ENCODE results near the gene CCDC122. TPM values are rescaled to one million over a fixed set of nuclear protein-coding genes. Genes with fewer than 3 reads are reported as not detected.
"Not testable (repeated sequence)": the region's sequence is repeated elsewhere in the genome, so short reads cannot be mapped to it uniquely, and the experiment has no call there.

Gene CCDC122
- total RNA-seq, 1 experiment from 2014 or later = 2.8 TPM

DNA sequence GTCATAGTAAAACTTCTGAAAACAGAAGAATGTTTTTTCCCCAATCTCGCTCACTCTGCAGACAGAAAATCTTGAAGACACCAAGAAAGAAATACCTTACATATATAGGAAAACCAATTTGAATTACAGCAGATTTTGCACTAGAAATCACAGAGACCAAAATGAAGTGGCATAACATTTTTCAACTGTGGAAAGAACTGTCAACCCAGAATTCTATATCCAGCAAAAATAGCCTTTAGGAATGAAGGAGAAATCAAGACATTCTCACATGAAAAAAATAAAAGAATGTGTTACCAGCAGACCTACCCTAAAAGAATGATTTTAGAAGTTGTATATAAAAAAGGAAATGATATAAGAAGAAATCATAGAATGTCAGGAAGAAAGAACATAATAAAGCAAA lies 28.7 kb downstream of the CCDC122 start:
- DNase-seq = no peak
- Histone ChIP-seq H3K36me3 (replicated peaks; ENCODE audit: control insufficient read depth, insufficient read depth, low read length) (no peaks in the 10 kb centered on the region), H3K27me3 (ENCODE audit: control insufficient read depth, insufficient read depth, low read length) (no peaks in the 10 kb centered on the region), H3K4me3 (ENCODE audit: insufficient read depth, low read depth, low read length) (no peak overlapping the region)

DNA sequence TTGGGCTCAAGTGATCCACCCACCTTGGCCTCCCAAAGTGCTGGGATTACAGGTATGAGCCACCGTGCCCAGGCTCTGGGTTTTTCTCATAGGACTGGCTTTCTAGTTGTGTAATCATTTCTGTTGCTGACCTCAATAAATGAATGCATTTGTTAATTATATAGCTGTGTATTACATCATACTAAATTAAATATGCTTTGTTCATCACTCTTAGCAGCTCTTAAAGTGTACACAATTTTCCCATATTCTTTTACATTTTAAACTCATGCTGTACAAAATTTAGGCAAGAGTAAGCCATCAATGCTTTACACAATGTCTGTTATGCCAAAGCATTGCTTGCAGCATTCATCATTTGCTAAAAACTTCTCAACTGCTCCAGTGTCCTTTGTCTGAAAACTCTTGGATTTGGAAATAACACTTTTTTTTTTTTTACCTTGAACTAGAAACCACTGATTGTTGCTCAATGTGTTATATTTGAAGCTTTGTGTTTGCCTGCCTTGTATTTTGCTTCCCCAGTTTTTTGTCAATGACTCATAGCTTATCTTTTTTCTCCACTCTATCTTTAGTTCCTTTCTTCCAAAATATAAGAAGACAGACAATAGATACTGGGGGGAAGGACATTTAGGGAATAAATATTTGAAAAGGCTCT lies 31.4 kb downstream of the CCDC122 start:
- H3K4me3 ChIP-seq (ENCODE audit: insufficient read depth, low read depth, low read length) = no peak overlapping the region
- H3K27me3 ChIP-seq (ENCODE audit: control insufficient read depth, insufficient read depth, low read length) = no peaks in the 10 kb centered on the region
- no peak for DNase-seq
- no peaks in the 10 kb centered on the region for H3K36me3 ChIP-seq (replicated peaks; ENCODE audit: control insufficient read depth, insufficient read depth, low read length)

DNA sequence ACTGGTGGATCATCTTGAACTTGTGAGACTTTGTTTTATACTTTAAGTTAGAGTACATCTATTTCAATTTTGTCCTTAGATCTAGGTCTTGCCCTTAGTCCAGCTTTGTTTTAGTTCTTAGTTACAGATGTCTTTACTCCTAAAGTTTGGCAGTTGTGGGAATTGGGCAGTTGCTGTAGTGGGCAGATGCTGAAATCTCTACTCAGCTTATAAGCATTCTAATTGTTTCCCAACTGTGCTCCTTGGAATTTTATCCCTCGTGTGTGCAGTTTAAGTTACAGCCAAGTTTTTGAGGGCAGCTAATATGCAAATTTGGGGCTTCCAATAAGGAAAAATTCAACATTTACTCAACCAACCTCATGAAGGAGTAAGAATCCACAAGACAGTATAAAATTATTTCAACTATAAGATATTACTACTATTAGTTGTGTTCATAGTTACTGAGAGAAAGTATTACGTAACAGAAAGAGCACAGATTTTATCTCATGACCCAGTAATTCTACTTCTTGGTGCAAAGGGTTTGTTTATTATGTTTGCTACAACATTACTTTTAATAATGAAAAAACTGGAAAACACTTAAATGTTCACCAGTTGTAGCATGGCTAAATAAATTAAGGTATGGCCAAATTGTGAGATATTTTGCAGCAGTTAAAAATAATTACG lies 32.9 kb downstream of the CCDC122 start:
- DNase-seq = no peak
- H3K4me3 ChIP-seq (ENCODE audit: insufficient read depth, low read depth, low read length) = no peak overlapping the region
- no peaks in the 10 kb centered on the region for H3K36me3 ChIP-seq (replicated peaks; ENCODE audit: control insufficient read depth, insufficient read depth, low read length)
- H3K27me3 ChIP-seq (ENCODE audit: control insufficient read depth, insufficient read depth, low read length) = no peaks in the 10 kb centered on the region

DNA sequence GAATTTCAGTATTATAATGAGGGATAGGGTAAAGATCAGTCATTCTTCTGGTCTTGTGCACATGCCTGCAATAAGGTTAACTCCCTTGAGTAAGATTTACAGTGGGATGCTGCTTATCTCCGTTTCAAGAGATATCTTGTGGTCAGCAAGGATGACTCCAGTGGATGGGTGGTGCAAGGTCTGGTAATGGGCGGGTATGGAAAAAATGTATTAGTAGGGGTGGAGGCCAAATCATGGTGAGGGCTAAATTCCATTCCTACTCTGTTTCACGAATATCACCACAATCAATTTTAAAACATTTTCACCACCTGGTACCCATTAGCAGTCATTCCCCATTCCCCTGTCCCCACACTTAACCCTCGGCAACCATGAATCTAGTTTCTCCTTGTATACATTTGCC lies 40.6 kb downstream of the CCDC122 start:
- H3K27me3 ChIP-seq (ENCODE audit: control insufficient read depth, insufficient read depth, low read length) = no peaks in the 10 kb centered on the region
- H3K4me3 ChIP-seq (ENCODE audit: insufficient read depth, low read depth, low read length) = no peak overlapping the region
- no peak for DNase-seq

DNA sequence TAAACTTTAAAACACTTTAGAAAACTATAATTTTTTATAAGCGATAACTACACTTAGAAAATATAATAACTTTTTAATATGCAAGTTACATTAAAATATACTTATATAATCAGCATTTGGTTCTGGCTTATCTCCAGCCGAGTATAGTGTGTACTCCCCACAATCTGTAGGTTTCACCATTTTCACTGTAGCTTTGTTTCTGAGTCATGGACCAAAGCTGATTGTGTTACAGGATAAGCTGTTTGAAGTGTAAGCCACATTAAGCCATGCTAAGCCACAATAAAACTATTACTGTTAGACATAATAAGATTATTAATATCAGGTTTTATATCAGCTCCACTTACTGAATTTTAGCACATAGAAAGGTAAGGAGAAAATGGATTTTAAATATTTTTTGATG lies 43.8 kb downstream of the CCDC122 start:
- H3K36me3 ChIP-seq (replicated peaks; ENCODE audit: control insufficient read depth, insufficient read depth, low read length) = no peaks in the 10 kb centered on the region
- H3K4me3 ChIP-seq (ENCODE audit: insufficient read depth, low read depth, low read length) = no peak overlapping the region
- no peaks in the 10 kb centered on the region for H3K27me3 ChIP-seq (ENCODE audit: control insufficient read depth, insufficient read depth, low read length)
- DNase-seq = no peak

More for the DNA sequence above, 40.6 kb downstream of the CCDC122 start:
- H3K36me3 ChIP-seq (replicated peaks; ENCODE audit: control insufficient read depth, insufficient read depth, low read length) = no peaks in the 10 kb centered on the region

DNA sequence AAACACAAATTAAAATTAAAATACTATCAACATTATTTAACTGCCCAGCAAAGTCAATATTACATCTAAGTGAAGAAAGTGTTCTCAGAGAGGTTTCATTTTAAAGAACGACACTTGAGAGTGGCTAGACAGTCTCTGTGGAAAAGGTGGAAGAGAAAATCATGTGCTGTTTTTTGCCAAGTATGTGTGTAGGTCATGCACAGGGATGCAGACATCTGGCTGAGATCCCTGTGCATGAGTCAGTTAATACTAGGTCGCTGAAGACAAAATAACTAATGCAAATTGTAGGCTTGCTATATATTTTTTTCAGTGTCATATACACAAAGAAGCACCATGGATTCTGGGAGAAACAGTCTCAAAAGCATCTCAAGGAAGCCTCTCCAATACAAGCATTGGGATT lies 48.5 kb downstream of the CCDC122 start:
- H3K36me3 ChIP-seq (replicated peaks; ENCODE audit: control insufficient read depth, insufficient read depth, low read length) = no peaks in the 10 kb centered on the region
- H3K27me3 ChIP-seq (ENCODE audit: control insufficient read depth, insufficient read depth, low read length) = no peaks in the 10 kb centered on the region
- H3K4me3 ChIP-seq (ENCODE audit: insufficient read depth, low read depth, low read length) = no peak overlapping the region
- DNase-seq = no peak

DNA sequence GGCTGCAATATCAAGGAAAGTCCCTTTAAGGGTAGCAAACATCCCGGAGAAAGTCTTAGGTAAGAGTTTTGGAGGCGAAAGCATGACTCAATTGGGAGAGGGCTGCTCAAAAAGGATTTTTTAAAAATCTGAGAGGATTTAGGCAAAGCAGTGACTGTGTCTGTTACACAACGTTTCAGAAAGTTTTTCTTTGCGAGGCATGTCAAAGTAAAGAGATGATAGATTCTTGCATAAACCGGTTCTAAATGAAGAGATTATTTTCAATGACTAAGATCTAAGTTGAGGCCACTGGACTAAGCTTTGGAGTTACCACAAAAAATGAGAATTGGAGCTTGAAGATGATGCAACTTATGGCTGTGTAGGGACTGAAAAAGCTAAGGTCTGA lies 49.1 kb downstream of the CCDC122 start:
- Histone ChIP-seq H3K36me3 (replicated peaks; ENCODE audit: control insufficient read depth, insufficient read depth, low read length) (no peaks in the 10 kb centered on the region), H3K4me3 (ENCODE audit: insufficient read depth, low read depth, low read length) (no peak overlapping the region), H3K27me3 (ENCODE audit: control insufficient read depth, insufficient read depth, low read length) (no peaks in the 10 kb centered on the region)
- DNase-seq = no peak

DNA sequence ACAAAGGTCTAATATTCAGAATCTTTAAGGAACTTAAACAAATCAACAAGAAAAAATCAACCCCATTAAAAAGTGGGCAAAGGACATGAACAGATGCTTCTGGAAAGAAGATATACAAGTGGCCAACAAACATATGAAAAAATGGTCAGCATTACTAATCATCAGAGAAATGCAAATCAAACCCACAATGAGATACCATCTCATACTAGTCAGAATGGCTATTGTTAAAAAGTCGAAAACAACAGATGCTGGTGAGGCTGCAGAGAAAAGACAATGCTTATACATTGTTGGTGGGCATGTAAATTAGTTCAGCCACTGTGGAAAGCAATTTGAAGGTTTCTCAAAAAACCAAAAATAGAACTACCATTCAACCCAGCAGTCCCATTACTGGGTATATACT lies 54.9 kb downstream of the CCDC122 start:
- not testable (repeated sequence) for DNase-seq

DNA sequence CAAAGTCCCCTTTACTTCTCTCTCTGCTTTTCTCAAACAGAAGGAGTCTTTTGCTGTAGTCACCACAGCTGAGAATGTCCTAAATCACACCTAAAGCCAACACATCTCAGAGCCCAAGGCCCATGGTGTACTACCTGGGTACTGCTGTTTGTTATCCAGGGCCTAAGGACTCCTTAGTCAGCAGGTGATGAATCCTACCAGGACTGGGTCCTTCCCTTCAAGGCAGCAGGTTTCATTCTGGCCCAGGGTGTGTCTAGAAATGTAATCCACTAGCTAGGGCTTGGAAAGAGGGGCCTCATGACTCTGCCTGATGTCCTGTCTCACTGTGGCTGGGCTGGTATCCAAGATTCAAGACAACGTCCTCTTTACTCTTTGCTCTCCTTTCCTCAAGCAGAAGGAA lies 56.6 kb downstream of the CCDC122 start:
- no peak overlapping the region for H3K4me3 ChIP-seq (ENCODE audit: insufficient read depth, low read depth, low read length)
- H3K36me3 ChIP-seq (replicated peaks; ENCODE audit: control insufficient read depth, insufficient read depth, low read length) = no peaks in the 10 kb centered on the region
- no peaks in the 10 kb centered on the region for H3K27me3 ChIP-seq (ENCODE audit: control insufficient read depth, insufficient read depth, low read length)
- no peak for DNase-seq

More for the DNA sequence above, 54.9 kb downstream of the CCDC122 start:
- H3K27me3 ChIP-seq (ENCODE audit: control insufficient read depth, insufficient read depth, low read length); H3K4me3 ChIP-seq (ENCODE audit: insufficient read depth, low read depth, low read length); H3K36me3 ChIP-seq (replicated peaks; ENCODE audit: control insufficient read depth, insufficient read depth, low read length): not testable (repeated sequence)

DNA sequence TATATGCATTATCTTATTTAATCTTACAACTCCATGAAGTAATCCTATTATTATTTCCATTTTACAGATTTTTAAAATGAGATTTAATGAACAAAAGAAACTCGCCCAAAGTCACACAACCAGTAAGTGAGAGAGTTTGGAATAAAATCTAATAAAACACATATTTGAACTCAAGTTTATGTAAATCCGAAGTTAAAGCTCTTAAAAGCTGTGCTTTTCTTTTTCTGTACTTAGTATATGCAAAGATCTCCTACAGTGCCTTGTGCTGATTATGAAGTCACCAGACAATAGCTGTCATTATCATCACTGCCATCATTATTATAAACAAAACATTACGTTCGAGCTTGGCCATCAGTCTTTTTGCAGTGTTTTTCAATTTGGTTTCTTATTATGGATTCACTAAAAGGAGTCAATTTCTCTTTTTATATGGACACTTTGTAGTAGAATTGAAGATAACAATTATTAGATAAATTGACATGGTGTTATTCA lies 63.1 kb downstream of the CCDC122 start:
- H3K4me3 ChIP-seq (ENCODE audit: insufficient read depth, low read depth, low read length) = no peak overlapping the region

DNA sequence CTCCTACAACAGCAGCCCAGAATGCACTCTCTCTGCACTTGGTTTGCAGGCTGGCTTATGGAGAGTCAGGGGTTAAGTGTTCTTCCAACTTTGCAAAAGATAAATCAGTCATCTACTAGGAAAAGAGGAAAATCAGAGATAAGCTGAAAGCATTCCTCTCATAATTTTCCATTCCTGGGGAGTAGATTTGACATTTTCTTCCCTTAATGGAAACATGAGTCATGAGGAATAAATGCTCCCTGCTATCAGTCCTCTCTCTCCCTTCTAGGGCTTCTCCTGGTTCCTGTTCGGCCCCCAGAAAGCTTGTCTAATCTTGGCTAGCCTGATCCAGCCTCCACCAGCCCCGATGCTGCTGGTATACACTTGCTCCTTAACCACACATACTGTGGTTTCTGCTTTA lies 64.3 kb downstream of the CCDC122 start:
- no peak for DNase-seq
- Histone ChIP-seq H3K4me3 (ENCODE audit: insufficient read depth, low read depth, low read length) (no peak overlapping the region), H3K36me3 (replicated peaks; ENCODE audit: control insufficient read depth, insufficient read depth, low read length) (no peaks in the 10 kb centered on the region), H3K27me3 (ENCODE audit: control insufficient read depth, insufficient read depth, low read length) (no peaks in the 10 kb centered on the region)

More for the DNA sequence above, 63.1 kb downstream of the CCDC122 start:
- Histone ChIP-seq H3K36me3 (replicated peaks; ENCODE audit: control insufficient read depth, insufficient read depth, low read length) (no peaks in the 10 kb centered on the region), H3K27me3 (ENCODE audit: control insufficient read depth, insufficient read depth, low read length) (no peaks in the 10 kb centered on the region)
- DNase-seq = no peak

DNA sequence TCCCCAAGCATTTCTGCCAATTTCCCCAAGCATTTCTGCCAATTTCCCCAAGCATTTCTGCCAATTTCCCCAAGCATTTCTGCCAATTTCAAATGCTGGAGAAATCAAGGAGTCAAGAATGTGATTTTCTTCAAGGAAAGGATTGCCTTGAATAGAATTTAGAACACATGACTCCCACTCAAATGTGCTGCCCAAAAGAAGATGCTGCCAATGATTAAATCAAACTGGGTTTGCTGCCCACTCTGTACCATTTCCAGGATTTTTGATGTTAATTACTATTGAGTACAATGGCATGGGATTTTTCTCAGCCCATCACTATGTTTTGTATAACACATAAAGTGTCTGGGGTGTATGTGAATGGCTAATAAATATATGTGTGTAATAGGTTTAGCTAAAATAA lies 70.9 kb downstream of the CCDC122 start:
- DNase-seq = no peak
- H3K36me3 ChIP-seq (replicated peaks; ENCODE audit: control insufficient read depth, insufficient read depth, low read length) = no peaks in the 10 kb centered on the region
- H3K4me3 ChIP-seq (ENCODE audit: insufficient read depth, low read depth, low read length) = no peak overlapping the region
- H3K27me3 ChIP-seq (ENCODE audit: control insufficient read depth, insufficient read depth, low read length) = no peaks in the 10 kb centered on the region

DNA sequence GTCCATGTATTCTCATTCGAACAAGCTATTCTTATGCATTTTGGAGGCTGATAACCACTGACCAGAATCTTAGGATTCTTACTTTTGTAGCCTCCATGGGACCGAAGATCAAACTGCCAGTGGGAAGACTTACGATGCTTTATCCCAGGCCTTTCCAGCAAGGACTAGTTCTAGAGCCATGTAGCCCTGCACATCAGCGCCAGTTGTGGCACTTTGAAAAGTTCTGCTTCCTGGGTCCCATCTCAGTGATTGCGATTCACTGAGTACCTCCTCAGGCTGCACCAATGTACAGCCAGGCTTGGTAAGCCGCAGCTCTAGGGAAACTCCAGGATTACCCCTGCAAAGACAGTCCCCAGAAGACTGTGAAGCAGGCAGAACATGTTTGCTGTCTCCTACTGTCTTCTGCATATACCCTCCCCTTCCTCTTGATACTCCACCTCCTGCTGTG lies 73.8 kb downstream of the CCDC122 start:
- Histone ChIP-seq H3K27me3 (ENCODE audit: control insufficient read depth, insufficient read depth, low read length) (no peaks in the 10 kb centered on the region), H3K36me3 (replicated peaks; ENCODE audit: control insufficient read depth, insufficient read depth, low read length) (no peaks in the 10 kb centered on the region), H3K4me3 (ENCODE audit: insufficient read depth, low read depth, low read length) (no peak overlapping the region)
- peak; percentile 38 for DNase-seq

DNA sequence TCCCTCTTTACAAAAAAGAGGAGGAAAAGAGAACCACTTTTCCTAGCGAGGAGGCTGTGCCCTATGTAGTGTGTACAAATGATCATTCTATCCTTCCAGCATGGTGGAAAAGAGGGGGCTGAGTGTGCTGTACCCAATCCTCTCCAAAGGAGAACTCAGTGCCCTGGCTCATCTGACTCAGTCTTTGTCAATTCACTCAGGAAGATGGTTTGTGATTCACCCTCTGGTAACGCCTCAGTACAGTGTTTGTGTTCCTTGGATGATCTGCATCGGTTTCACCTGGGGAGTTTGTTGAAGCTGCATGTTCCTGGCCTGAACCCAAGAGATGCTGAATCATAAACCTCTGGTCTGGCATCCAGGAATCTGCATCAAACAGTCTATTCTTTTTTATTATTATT lies 74.5 kb downstream of the CCDC122 start:
- Histone ChIP-seq H3K4me3 (ENCODE audit: insufficient read depth, low read depth, low read length) (no peak overlapping the region), H3K36me3 (replicated peaks; ENCODE audit: control insufficient read depth, insufficient read depth, low read length) (no peaks in the 10 kb centered on the region), H3K27me3 (ENCODE audit: control insufficient read depth, insufficient read depth, low read length) (no peaks in the 10 kb centered on the region)
- peak; percentile 47 for DNase-seq

DNA sequence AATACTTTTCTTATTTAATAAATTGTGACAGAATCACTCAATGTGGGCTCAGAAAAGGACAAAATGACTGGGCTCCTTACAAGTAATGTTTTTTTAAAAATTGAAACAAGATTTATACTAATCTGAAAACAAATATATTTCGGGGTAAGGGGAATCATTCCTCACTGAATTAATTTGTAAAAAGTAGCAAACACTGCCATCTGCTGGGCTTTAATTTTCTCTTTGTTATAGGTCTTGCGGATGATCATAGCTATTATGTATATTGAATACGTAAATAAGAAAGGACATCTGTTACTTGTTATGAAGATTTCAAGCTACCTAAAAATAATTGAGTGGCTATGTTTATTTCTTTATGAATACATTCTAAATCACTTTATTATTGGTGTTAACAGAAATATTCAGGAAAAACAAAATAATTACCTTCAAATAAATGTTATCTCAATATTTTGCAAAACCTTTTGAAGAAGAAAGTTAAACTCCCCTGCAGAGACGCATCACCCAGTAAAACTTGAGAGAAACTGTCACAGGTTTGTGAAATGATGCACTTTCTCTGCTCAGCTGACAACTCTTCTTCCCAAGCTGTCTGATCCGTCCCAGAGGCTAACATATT lies 75.0 kb downstream of the CCDC122 start:
- Histone ChIP-seq H3K4me3 (ENCODE audit: insufficient read depth, low read depth, low read length) (no peak overlapping the region), H3K27me3 (ENCODE audit: control insufficient read depth, insufficient read depth, low read length) (no peaks in the 10 kb centered on the region), H3K36me3 (replicated peaks; ENCODE audit: control insufficient read depth, insufficient read depth, low read length) (no peaks in the 10 kb centered on the region)
- peak; percentile 52 for DNase-seq
